SK-N-SH treated with all-trans-retinoic acid at 6 μM for 48 hours (cell line): Measurements from ENCODE around the gene FAM177A1.

Experiments
- ATAC-seq: fragments of 200-7000 bp; cut with Tn5 transposase; 3 replicates; pipeline ENCODE4 v1.9.1; 2020; ENCODE audit warnings: mild to moderate bottlenecking, moderate library complexity
- BACH2 ChIP-seq: fragments of 250-450 bp; sonication (Bioruptor Pico); IDR thresholded peaks from 2 replicates; pipeline ENCODE4 v1.9.0; 2021; ENCODE audit warnings: mild to moderate bottlenecking, borderline replicate concordance
- CREB5 ChIP-seq: fragments of 250-450 bp; sonication (Bioruptor Pico); IDR thresholded peaks from 2 replicates; pipeline ENCODE4 v1.5.1; 2020; ENCODE audit warnings: low read depth, mild to moderate bottlenecking, moderate library complexity
- CSDC2 ChIP-seq: fragments of 250-450 bp; sonication (Bioruptor Pico); IDR thresholded peaks from 2 replicates; pipeline ENCODE4 v1.5.0; 2020; ENCODE audit warnings: mild to moderate bottlenecking, moderate library complexity
- CSRNP3 ChIP-seq: fragments of 250-450 bp; sonication (Bioruptor Pico); IDR thresholded peaks from 2 replicates; pipeline ENCODE4 v1.5.1; 2021; ENCODE audit warnings: mild to moderate bottlenecking, moderate library complexity
- ESRRG ChIP-seq: fragments of 250-450 bp; sonication (Bioruptor Pico); IDR thresholded peaks from 2 replicates; pipeline ENCODE4 v1.6.1; 2021; ENCODE audit warnings: mild to moderate bottlenecking
- ISL1 ChIP-seq: fragments of 250-450 bp; sonication (Bioruptor Pico); IDR thresholded peaks from 2 replicates; pipeline ENCODE4 v2.1.2; 2022; ENCODE audit warnings: mild to moderate bottlenecking, moderate library complexity
- OSR1 ChIP-seq: fragments of 250-450 bp; sonication (Bioruptor Pico); IDR thresholded peaks from 2 replicates; pipeline ENCODE4 v1.8.0; 2022; ENCODE audit warnings: moderate library complexity, mild to moderate bottlenecking, inconsistent platforms
- PATZ1 ChIP-seq: fragments of 250-450 bp; sonication (Bioruptor Pico); IDR thresholded peaks from 2 replicates; pipeline ENCODE4 v1.8.0; 2020; ENCODE audit warnings: mild to moderate bottlenecking, moderate library complexity, borderline replicate concordance
- POU6F1 ChIP-seq: fragments of 250-450 bp; sonication (Bioruptor Pico); IDR thresholded peaks from 2 replicates; pipeline ENCODE4 v1.8.0; 2021; ENCODE audit warnings: low read depth, mild to moderate bottlenecking, moderate library complexity, borderline replicate concordance
- PPARA ChIP-seq: fragments of 250-450 bp; sonication (Bioruptor Pico); IDR thresholded peaks from 2 replicates; pipeline ENCODE4 v1.5.0; 2020; ENCODE audit warnings: mild to moderate bottlenecking, borderline replicate concordance
- RARB ChIP-seq: fragments of 250-450 bp; sonication (Bioruptor Pico); IDR thresholded peaks from 2 replicates; pipeline ENCODE4 v1.8.0; 2021; ENCODE audit warnings: mild to moderate bottlenecking, moderate library complexity
- SNAI2 ChIP-seq: fragments of 250-450 bp; sonication (Bioruptor Pico); IDR thresholded peaks from 2 replicates; pipeline ENCODE4 v1.5.0; 2020; ENCODE audit warnings: mild to moderate bottlenecking, moderate library complexity
- TOX ChIP-seq: fragments of 250-450 bp; sonication (Bioruptor Pico); IDR thresholded peaks from 2 replicates; pipeline ENCODE4 v1.8.0; 2021; ENCODE audit warnings: mild to moderate bottlenecking, moderate library complexity, borderline replicate concordance
- ZC3H10 ChIP-seq: fragments of 250-450 bp; sonication (Bioruptor Pico); IDR thresholded peaks from 2 replicates; pipeline ENCODE4 v1.5.1; 2021; ENCODE audit warnings: mild to moderate bottlenecking, moderate library complexity
- ZFP3 ChIP-seq: fragments of 250-450 bp; sonication (Bioruptor Pico); IDR thresholded peaks from 2 replicates; pipeline ENCODE4 v1.5.0; 2020; ENCODE audit warnings: mild to moderate bottlenecking, moderate library complexity
- ZFP30 ChIP-seq: fragments of 450-650 bp; formaldehyde crosslinking; IDR thresholded peaks from 2 replicates; pipeline ENCODE4 v1.5.0; 2022; ENCODE audit warnings: mild to moderate bottlenecking, moderate library complexity
- ZNF565 ChIP-seq: fragments of 450-650 bp; formaldehyde crosslinking; conservative IDR thresholded peaks from 2 replicates; pipeline ENCODE4 v1.5.0; 2020; ENCODE audit warnings: low read depth, mild to moderate bottlenecking, moderate library complexity
- ZNF8 ChIP-seq: fragments of 450-650 bp; formaldehyde crosslinking; IDR thresholded peaks from 2 replicates; pipeline ENCODE4 v1.5.0; 2020; ENCODE audit warnings: mild to moderate bottlenecking, moderate library complexity

The FAM177A1 gene

GRCh38 chr14:35117112-35117511 is 71.0 kb downstream of the FAM177A1 start:
- no peak for TF ChIP-seq RARB (CRISPR knock-in tag)
- TF ChIP-seq SNAI2, result no peak
- TF ChIP-seq BACH2 (CRISPR knock-in tag), result no peak
- TF ChIP-seq OSR1 (CRISPR knock-in tag), result no peak
- no peak for TF ChIP-seq CREB5 (CRISPR knock-in tag)
- no peak for TF ChIP-seq PPARA (CRISPR knock-in tag)
- TF ChIP-seq TOX, result no peak
- TF ChIP-seq ZNF565 (CRISPR knock-in tag), result no peak
- no peak for TF ChIP-seq ZNF8 (CRISPR knock-in tag)
- no peak for TF ChIP-seq POU6F1 (CRISPR knock-in tag)
- no peak for TF ChIP-seq CSDC2 (CRISPR knock-in tag)
- TF ChIP-seq ISL1 (CRISPR knock-in tag), result no peak
- no peak for ATAC-seq

- ATAC-seq, result no peak; the same call in 2 of the 3 replicates
- TF ChIP-seq PATZ1 (CRISPR knock-in tag), result no peak
- no peak for TF ChIP-seq SNAI2
- no peak for TF ChIP-seq ZFP30
- TF ChIP-seq TOX, result no peak
- no peak for TF ChIP-seq CSRNP3 (CRISPR knock-in tag)
- no peak for TF ChIP-seq ZFP3 (CRISPR knock-in tag)
- TF ChIP-seq ZNF565 (CRISPR knock-in tag), result no peak
- no peak for TF ChIP-seq PPARA (CRISPR knock-in tag)
Observed at GRCh38 chr14:35121026-35121886, 75.2 kb downstream of the FAM177A1 start.

GRCh38 chr14:35121887-35122695 is 76.0 kb downstream of the FAM177A1 start, which contains the start of the genes PPP2R3C and PRORP:
Gene PPP2R3C (minus strand): TSS chr14:35121990. CDS start chr14:35121959, 31 bp downstream.
Gene PRORP (plus strand): TSS chr14:35122552. CDS start chr14:35123246, 694 bp downstream.
- TF ChIP-seq ISL1 (CRISPR knock-in tag), result no peak
- no peak for TF ChIP-seq ZC3H10 (CRISPR knock-in tag)
- ATAC-seq, result peak; percentile 92

- peak; percentile 32 for ATAC-seq
- no peak for TF ChIP-seq ESRRG (CRISPR knock-in tag)
- TF ChIP-seq PATZ1 (CRISPR knock-in tag), result no peak
- 0 out of 2 replicates have a peak, but pooled peaks have one; percentile 27 for TF ChIP-seq CSDC2 (CRISPR knock-in tag)
- TF ChIP-seq ZFP3 (CRISPR knock-in tag), result no peak
- no peak for TF ChIP-seq PPARA (CRISPR knock-in tag)
- TF ChIP-seq RARB (CRISPR knock-in tag), result no peak
- no peak for TF ChIP-seq ZNF565 (CRISPR knock-in tag)
- TF ChIP-seq, all 23 proteins: peak for 1
Observed at GRCh38 chr14:35122696-35123387, 76.8 kb downstream of the FAM177A1 start.
